Measurements from ENCODE around the gene MAML1.

- TF ChIP-seq CTCF (IDR thresholded peaks at IDR 0.05) (no peak), ATF2 (CRISPR knock-in tag; IDR thresholded peaks at IDR 0.05; ENCODE audit: borderline replicate concordance, low read depth) (no peak)
These were observed 55.7 kb downstream of the MAML1 start for GRCh38 chr5:179788193-179788854.

Data from WTC11 (cell line).